Measurements from ENCODE around the gene SPIRE1.
"Not testable (repeated sequence)": the region's sequence is repeated elsewhere in the genome, so short reads cannot be mapped to it uniquely, and the experiment has no call there.

SPIRE1 gene

DNA sequence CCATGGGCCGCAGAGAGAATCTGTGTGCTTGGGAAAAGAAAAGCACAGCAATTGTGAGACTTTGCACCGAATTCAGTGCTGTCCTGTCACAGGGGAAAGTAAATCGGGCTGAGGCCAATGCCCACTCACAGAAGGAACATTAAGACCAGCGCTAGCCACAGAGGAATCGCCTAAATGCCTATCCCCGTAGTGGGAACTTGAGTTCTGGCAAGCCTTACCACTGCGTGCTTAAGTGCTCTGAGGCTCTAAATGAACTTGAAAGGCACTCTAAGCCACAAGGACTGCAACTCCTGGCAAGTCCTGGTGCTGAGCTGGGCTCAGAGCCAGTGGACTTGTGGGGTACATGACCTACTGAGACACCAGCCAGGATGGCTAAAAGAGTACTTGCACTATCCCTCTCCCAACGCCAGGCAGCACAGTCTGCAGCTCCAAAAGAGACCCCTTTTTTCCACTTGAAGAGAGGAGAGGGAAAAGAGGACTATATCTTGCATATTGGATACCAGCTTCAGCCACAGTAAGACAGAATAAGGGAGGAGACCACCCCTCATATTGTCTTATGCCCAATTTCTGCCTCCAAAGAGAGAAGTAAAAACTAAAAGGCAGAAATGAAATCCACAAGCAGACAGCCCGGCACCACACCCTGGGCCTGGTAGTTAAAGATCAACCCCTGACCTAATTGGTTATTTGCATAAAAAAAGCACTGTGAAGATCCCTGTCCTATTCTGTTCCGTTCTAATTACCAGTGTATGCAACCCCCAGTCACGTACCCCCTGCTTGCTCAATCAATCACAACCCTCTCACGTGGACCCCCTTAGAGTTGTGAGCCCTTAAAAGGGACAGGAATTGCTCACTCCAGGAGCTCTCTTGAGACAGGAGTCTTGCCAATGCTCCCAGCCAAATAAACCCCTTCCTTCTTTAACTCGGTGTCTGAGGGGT lies 105.7 kb downstream of the SPIRE1 start:
- not testable (repeated sequence) for DNase-seq

- DNase-seq, result not testable (repeated sequence)
These were observed 106.4 kb downstream of the SPIRE1 start for GRCh38 chr18:12551466-12551865.

DNA sequence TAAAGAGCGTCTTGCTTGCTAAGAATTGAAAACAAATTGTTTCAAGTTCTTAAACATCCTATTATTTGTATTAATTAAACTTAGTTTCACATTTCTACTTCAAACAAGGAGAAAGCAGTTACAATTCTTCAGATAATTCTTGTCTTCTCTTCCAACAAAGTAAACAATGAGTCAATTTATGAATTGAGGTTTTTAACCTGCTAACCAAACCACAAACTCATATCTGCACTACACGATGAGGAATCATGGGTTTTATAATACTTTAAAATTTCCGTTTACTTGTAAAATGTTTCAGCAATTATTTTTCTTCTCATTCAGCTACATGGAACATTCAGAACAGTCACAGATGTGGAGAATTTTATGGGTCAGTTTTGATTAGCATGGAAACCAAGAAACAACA lies 114.2 kb downstream of the SPIRE1 start:
- DNase-seq, result no peak

DNA sequence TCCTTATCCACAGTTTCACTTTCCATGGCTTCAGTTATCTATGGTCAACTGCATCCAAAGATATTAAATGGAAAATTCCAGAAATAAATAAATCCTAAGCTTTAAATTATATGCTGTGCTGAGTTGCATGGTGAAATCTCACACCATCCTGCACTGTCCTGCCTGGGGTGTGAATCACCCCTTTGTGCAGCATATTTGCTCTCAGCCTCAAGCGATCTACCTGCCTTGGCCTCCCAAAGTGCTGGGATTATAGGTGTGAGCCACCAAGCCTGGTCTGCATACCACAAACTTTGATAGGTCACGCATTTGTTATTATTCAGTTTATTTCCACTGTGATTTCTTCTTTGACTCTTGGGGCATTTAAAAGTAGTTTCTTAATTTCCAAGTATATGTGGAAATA lies 117.2 kb downstream of the SPIRE1 start:
- DNase-seq, result no peak

DNA sequence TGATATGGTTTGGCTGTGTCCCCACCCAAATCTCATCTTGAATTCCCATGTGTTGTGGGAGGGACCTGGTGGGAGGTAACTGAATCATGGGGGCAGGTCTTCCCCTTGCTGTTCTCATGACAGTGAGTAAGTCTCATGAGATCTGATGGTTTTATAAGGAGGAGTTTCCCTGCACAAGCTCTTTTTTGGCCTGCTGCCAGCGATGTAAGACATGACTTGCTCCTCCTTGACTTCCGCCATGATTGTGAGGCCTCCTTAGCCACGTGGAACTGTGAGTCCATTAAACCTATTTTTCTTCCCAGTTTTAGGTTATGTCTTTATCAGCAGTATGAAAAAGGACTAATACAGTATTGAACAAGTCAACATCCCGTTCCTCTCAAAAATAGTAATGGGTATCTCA lies 118.7 kb downstream of the SPIRE1 start:
- DNase-seq, result not testable (repeated sequence)

- no peak for DNase-seq
These were observed 123.1 kb downstream of the SPIRE1 start for GRCh38 chr18:12534820-12535219.

- DNase-seq, result no peak
These were observed 125.2 kb downstream of the SPIRE1 start for GRCh38 chr18:12532661-12533060.

- no peak for DNase-seq
These were observed 126.2 kb downstream of the SPIRE1 start for GRCh38 chr18:12531749-12532148.

GRCh38 chr18:12520442-12520992 lies 137.4 kb downstream of the SPIRE1 start:
- peak; percentile 98 for DNase-seq

DNA sequence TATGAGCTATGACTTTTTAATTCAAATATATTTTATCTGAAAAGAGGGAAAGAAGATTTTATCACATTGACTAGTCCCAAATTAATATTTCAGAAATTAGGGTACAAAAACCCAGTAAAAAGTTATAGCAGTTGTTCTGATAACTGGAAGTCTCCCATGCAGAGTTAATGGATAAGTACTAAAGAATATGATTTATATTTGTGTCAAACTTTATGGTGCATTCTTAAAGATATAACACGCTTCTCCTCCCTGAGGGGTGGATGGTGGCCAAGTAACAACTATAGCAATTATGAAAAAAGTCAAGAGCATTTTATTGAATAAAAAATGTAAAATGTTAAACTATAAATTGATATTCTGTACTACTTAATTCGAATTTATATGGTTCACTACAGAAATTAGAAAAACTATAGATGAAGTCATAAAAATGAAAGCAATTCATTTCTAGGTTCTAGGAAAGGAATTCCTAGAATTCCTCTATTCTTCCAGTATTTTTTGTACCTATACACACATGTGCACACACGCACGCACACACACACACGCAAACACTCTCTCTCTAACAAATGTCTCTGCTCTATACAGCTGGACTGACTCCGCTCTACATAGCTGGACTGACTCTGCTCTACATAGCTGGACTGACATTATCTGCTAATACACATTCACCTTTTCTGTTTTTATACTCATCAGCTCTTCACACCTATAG lies 138.9 kb downstream of the SPIRE1 start:
- DNase-seq, result peak; percentile 6

GRCh38 chr18:12518326-12518725 lies 139.6 kb downstream of the SPIRE1 start:
- DNase-seq, result no peak

GRCh38 chr18:12517142-12517825 lies 140.6 kb downstream of the SPIRE1 start:
- peak; percentile 87 for DNase-seq

DNA sequence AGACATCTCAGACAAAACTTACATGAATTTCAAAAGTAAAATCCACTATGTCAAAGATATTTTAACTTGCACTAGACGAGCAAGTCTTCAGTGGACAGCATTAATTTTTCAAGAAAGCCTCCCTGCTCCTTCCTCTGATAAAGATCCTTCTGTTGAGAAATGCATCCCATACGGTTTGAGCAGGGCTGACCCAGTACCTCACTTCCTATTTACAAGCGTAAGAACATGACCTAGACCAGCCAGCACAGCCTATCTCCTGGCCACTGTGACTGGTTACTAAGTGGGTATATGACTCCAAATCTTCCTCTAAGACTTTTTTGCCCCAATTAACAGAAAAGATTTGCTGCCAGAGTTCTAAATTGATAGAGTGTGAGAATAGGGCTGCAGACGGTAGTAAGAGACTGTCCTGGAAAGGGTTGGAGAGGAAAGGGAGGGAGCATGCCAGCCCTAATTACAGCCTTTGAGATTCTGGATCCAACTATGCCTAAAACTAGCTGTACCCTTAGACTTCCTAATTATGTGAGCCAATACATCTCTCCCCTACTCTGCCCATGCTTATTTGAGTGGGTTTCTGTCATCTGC lies 141.8 kb downstream of the SPIRE1 start:
- DNase-seq, result peak; percentile 4

GRCh38 chr18:12515550-12515949 lies 142.4 kb downstream of the SPIRE1 start:
- DNase-seq, result no peak

DNA sequence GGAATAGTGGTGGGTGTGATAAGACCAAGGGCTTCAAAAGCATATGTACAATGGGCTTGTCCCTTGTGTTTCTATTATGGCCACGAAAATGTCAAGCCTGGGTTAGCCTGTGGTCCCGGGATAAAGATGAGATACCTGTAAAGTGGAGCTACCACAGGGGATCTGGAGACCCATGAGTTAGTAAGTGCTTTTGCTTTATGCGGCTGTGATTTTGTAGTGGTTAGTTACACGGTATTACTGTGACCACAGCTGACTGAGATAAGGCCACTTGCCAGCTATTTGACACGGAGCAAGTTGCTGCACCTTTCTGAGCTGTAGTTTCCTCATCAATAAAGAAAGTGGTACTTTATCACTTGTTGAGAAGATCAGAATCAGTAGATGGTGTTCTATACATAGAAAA lies 150.9 kb downstream of the SPIRE1 start:
- DNase-seq, result no peak

GRCh38 chr18:12500986-12501385 lies 156.9 kb downstream of the SPIRE1 start:
- DNase-seq, result no peak

DNA sequence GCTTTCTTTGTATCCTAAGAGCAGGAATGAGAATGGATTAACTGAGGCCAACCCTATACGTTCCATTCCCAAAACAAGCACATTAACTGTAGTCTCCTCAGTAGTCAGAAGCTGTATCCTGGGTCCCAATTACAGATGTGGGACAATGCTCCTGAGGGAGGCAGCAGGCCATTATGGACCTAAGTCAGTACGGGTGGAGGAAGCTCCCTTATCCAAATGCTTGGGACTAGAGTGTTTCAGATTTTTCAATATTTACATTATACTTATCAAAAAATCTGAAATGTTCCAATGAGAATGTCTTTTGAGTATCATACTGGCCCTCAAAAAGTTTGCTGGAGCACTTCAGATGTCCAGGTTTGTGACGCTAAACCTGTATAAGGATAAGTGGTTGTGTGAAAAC lies 160.1 kb downstream of the SPIRE1 start:
- no peak for DNase-seq

- DNase-seq, result no peak
These were observed 160.6 kb downstream of the SPIRE1 start for GRCh38 chr18:12497296-12497695.

GRCh38 chr18:12492907-12493306 lies 165.0 kb downstream of the SPIRE1 start:
- DNase-seq, result no peak

- DNase-seq, result no peak
These were observed 166.1 kb downstream of the SPIRE1 start for GRCh38 chr18:12491611-12492435.

DNA sequence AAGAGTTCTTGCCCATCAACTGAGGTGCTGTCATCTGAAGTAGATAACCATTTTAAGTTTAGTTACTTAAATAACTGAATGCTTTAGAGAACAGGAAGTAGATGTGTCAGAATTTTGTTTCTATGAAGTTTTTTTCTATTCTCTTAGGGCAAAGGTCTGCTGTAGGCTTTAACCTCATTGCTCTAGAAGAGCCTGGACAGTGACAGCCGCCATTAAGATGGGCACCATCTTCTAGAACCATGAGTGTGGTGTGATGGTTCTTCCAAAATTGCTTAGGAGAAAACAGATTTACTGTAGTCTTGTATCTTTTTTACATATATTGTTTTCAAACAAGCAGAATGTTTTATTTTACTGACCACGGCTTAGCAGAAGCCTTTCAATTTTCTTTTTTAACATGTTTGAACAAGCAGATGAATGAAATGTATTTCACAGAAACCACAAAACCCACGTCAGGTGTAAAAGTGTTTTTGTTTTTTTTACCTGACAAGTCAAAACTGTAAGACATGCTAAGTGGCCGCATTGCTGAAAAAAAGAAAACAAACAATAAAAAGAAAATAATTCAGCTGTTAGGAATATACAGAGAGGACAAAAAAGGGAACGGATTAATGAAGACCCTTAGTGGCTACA lies 172.3 kb downstream of the SPIRE1 start:
- DNase-seq, result no peak
